ENCODE measurements around the gene SLC4A1AP.

SLC4A1AP gene

GRCh38 chr2:27741673-27742072, 78.0 kb downstream of the SLC4A1AP start:
- H3K4me3 ChIP-seq (ENCODE audit: low read depth, low read length) = no peak overlapping the region
- TF ChIP-seq CTCF (IDR thresholded peaks at IDR 0.05; ENCODE audit: insufficient read depth, low read depth, low read length, missing control alignments) = no peak
- no peak for DNase-seq (ENCODE audit: low read depth)

GRCh38 chr2:27742571-27742970, 78.9 kb downstream of the SLC4A1AP start:
- TF ChIP-seq CTCF (IDR thresholded peaks at IDR 0.05; ENCODE audit: insufficient read depth, low read depth, low read length, missing control alignments) = no peak
- H3K4me3 ChIP-seq (ENCODE audit: low read depth, low read length) = no peak overlapping the region

More at GRCh38 chr2:27742571-27742970, 78.9 kb downstream of the SLC4A1AP start:
- no peak for DNase-seq (ENCODE audit: low read depth)
